Natural killer cell (primary cell): ENCODE results near the gene PLEKHA7. TPM values are rescaled to one million over a fixed set of nuclear protein-coding genes. Genes with fewer than 3 reads are reported as not detected.

Experiments
- ATAC-seq, 3 donors: fragments of 150-1000 bp in 2 of 3; fragments of 200-7000 bp in 1 of 3; cut with Tn5 transposase; 1 replicate in 1 of 3; 2 replicates in 2 of 3; pipeline ENCODE4 v1.10.0; 2021; ENCODE audit warnings: mild to moderate bottlenecking in 2 of 3, moderate library complexity in 2 of 3
- DNase-seq, 2 donors: peaks; one replicate each; pipeline versions ENCODE4 v3.0.0 to v3.0.0-alpha.2; 2013 to 2021; ENCODE audit warnings: mixed read lengths in 1 of 2
- H3K27ac ChIP-seq: one replicate; pipeline ENCODE4 v1.5.1; 2013; ENCODE audit warnings: mild to moderate bottlenecking, low read length
- H3K27me3 ChIP-seq: one replicate; pipeline ENCODE4 v1.6.1; 2013; ENCODE audit warnings: low read length; ENCODE audit not compliant: control insufficient read depth, insufficient read depth
- H3K36me3 ChIP-seq: one replicate; pipeline ENCODE4 v1.6.1; 2013; ENCODE audit warnings: low read length; ENCODE audit not compliant: control insufficient read depth, insufficient read depth
- H3K4me1 ChIP-seq: one replicate; pipeline ENCODE4 v1.6.1; 2013; ENCODE audit warnings: low read length; ENCODE audit not compliant: control insufficient read depth, insufficient read depth
- H3K4me3 ChIP-seq: one replicate; pipeline ENCODE4 v1.5.1; 2013; ENCODE audit warnings: low read length
- H3K9me3 ChIP-seq: one replicate; pipeline ENCODE4 v1.6.1; 2013; ENCODE audit warnings: low read length; ENCODE audit not compliant: control insufficient read depth, insufficient read depth
- H3K27ac Mint-ChIP-seq, 2 donors: one replicate each; pipeline ENCODE4 v1.8.0; 2022; ENCODE audit warnings: mild to moderate bottlenecking in 2 of 2, mixed read lengths in 2 of 2, moderate library complexity in 1 of 2
- H3K27me3 Mint-ChIP-seq, 2 donors: one replicate each; pipeline ENCODE4 v1.8.0; 2022; ENCODE audit warnings: low read depth in 2 of 2, mixed read lengths in 2 of 2
- H3K36me3 Mint-ChIP-seq: one replicate; pipeline ENCODE4 v1.8.0; 2022; ENCODE audit warnings: mixed read lengths
- H3K4me1 Mint-ChIP-seq, 2 donors: one replicate each; pipeline ENCODE4 v1.8.0; 2022; ENCODE audit warnings: mixed read lengths in 2 of 2
- H3K4me3 Mint-ChIP-seq: one replicate; pipeline ENCODE4 v1.8.0; 2022; ENCODE audit warnings: mild to moderate bottlenecking, moderate library complexity, mixed read lengths
- H3K9me3 Mint-ChIP-seq, 2 donors: one replicate each; pipeline ENCODE4 v1.8.0; 2022; ENCODE audit warnings: mixed read lengths in 2 of 2
- CTCF ChIP-seq: fragments of 200-600 bp; IDR thresholded peaks from one replicate; pipeline ENCODE4 v1.8.0; 2022; ENCODE audit warnings: antibody characterized with exemption
- WGBS: methylation state at CpG from one replicate; pipeline ENCODE4 v1.1.7; 2013; ENCODE audit warnings: missing lambda C conversion rate; ENCODE audit not compliant: insufficient coverage; 5-methylcytosine and 5-hydroxymethylcytosine counted together
- intact Hi-C: fragments of 100-400 bp; cut with micrococcal nuclease; formaldehyde crosslinking; loops from one replicate; pipeline ENCODE4 v1.14.2; 2022
- total RNA-seq, 4 donors: library from RNA; stranded (reverse); fragments of 120-200 nt in 1 of 4; gene quantifications; one replicate each; pipeline versions ENCODE4 v1.2.3 to v1.2.4, GENCODE V29; 2013 to 2022

PLEKHA7 gene
- total RNA-seq, 3 donors from 2014 or later (not counting 1 experiment from before 2014, with no cell fraction given): 1.00 to 2.5 (median 1.3) TPM

GRCh38 chr11:16801288-16801980, 212.8 kb downstream of the PLEKHA7 start:
- peaks cover 2% of the 10 kb centered on the region for H3K4me1 ChIP-seq
- WGBS: 88% methylated on average over 10 of the region's 10 CpGs

GRCh38 chr11:16800382-16800781, 213.8 kb downstream of the PLEKHA7 start:
- intact Hi-C loops: no loop called here
- no peak for ATAC-seq
- Mint-ChIP-seq H3K4me1 (peaks cover 0 to 5% of the 10 kb centered on the region in 2 donors), H3K36me3 (no peaks in the 10 kb centered on the region), H3K27me3 (no peaks in the 10 kb centered on the region), H3K27ac (no peak overlapping the region), H3K4me3 (no peak overlapping the region), H3K9me3 (no peaks in the 10 kb centered on the region)
- Histone ChIP-seq H3K36me3 (no peaks in the 10 kb centered on the region), H3K27me3 (no peaks in the 10 kb centered on the region), H3K27ac (no peak overlapping the region), H3K4me1 (no peaks in the 10 kb centered on the region), H3K9me3 (no peaks in the 10 kb centered on the region), H3K4me3 (no peak overlapping the region)
- no peak for DNase-seq
- no peak for TF ChIP-seq CTCF

More at GRCh38 chr11:16801288-16801980, 212.8 kb downstream of the PLEKHA7 start:
- Histone ChIP-seq H3K4me3 (no peak overlapping the region), H3K36me3 (no peaks in the 10 kb centered on the region), H3K9me3 (no peaks in the 10 kb centered on the region), H3K27me3 (no peaks in the 10 kb centered on the region), H3K27ac (no peak overlapping the region)
- no peak overlapping the region for H3K27ac Mint-ChIP-seq
- no peak overlapping the region for H3K4me3 Mint-ChIP-seq
- no peaks in the 10 kb centered on the region for H3K9me3 Mint-ChIP-seq
- ATAC-seq (no peak), DNase-seq (no peak)
- no peaks in the 10 kb centered on the region for H3K36me3 Mint-ChIP-seq
- intact Hi-C loops: no loop called here
- H3K4me1 Mint-ChIP-seq: peaks cover 0 to 5% of the 10 kb centered on the region in 2 donors
- H3K27me3 Mint-ChIP-seq: no peaks in the 10 kb centered on the region
- no peak for TF ChIP-seq CTCF

GRCh38 chr11:16799890-16800289, 214.3 kb downstream of the PLEKHA7 start:
- no peak overlapping the region for H3K27ac Mint-ChIP-seq
- ATAC-seq: no peak
- no peak for TF ChIP-seq CTCF
- H3K4me3 ChIP-seq: no peak overlapping the region
- no peak for DNase-seq
- no peaks in the 10 kb centered on the region for H3K36me3 Mint-ChIP-seq
- H3K27ac ChIP-seq: no peak overlapping the region
- no peaks in the 10 kb centered on the region for H3K36me3 ChIP-seq
- intact Hi-C loops: no loop called here
- H3K4me3 Mint-ChIP-seq: no peak overlapping the region
- no peaks in the 10 kb centered on the region for H3K9me3 Mint-ChIP-seq
- peaks cover 0 to 5% of the 10 kb centered on the region in 2 donors for H3K4me1 Mint-ChIP-seq
- no peaks in the 10 kb centered on the region for H3K9me3 ChIP-seq
- peaks cover 0 to under 1% of the 10 kb centered on the region in 2 donors for H3K27me3 Mint-ChIP-seq
- no peaks in the 10 kb centered on the region for H3K4me1 ChIP-seq
- H3K27me3 ChIP-seq: no peaks in the 10 kb centered on the region

- no peaks in the 10 kb centered on the region for H3K36me3 Mint-ChIP-seq
- Histone ChIP-seq H3K4me3 (no peak overlapping the region), H3K27ac (no peak overlapping the region), H3K36me3 (no peaks in the 10 kb centered on the region), H3K4me1 (no peaks in the 10 kb centered on the region), H3K9me3 (no peaks in the 10 kb centered on the region), H3K27me3 (no peaks in the 10 kb centered on the region)
- ATAC-seq (no peak), DNase-seq (no peak)
- no peaks in the 10 kb centered on the region for H3K9me3 Mint-ChIP-seq
- no peak for TF ChIP-seq CTCF
- no peak overlapping the region for H3K27ac Mint-ChIP-seq
- H3K27me3 Mint-ChIP-seq: peaks cover 0 to 3% of the 10 kb centered on the region in 2 donors
- H3K4me3 Mint-ChIP-seq: no peak overlapping the region
- peaks cover 0 to 5% of the 10 kb centered on the region in 2 donors for H3K4me1 Mint-ChIP-seq
- no CpG with 5 or more reads among the region's 1 CpG for WGBS
- intact Hi-C loops: no loop called here
These were observed 215.0 kb downstream of the PLEKHA7 start for GRCh38 chr11:16799221-16799620.
